ENCODE measurements around the gene BABAM1.

DNA sequence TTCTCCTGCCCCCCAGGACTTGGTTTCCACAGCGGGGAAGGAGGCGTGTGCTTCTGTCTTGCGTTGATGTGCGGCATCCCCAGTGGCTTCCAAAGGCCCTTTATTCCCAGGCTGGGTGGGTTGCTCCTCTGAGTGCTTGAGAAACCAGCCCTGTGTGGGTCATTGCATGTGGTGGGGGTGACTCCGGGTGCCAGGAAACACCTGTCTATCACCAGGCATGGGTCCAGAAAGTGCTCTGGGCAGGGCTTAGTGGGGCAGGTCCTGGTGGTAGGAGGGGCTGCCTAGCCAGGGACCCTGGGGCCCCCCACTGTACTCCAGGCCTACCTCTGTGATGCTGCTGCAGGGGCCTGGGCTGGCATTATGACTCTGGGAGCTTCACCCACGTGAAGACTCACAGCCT, 51.7 kb downstream of the BABAM1 start:
- TF ChIP-seq, protein P1, sequence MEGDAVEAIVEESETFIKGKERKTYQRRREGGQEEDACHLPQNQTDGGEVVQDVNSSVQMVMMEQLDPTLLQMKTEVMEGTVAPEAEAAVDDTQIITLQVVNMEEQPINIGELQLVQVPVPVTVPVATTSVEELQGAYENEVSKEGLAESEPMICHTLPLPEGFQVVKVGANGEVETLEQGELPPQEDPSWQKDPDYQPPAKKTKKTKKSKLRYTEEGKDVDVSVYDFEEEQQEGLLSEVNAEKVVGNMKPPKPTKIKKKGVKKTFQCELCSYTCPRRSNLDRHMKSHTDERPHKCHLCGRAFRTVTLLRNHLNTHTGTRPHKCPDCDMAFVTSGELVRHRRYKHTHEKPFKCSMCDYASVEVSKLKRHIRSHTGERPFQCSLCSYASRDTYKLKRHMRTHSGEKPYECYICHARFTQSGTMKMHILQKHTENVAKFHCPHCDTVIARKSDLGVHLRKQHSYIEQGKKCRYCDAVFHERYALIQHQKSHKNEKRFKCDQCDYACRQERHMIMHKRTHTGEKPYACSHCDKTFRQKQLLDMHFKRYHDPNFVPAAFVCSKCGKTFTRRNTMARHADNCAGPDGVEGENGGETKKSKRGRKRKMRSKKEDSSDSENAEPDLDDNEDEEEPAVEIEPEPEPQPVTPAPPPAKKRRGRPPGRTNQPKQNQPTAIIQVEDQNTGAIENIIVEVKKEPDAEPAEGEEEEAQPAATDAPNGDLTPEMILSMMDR (IDR thresholded peaks at IDR 0.05), result no peak
- no peak for TF ChIP-seq POLR2A (IDR thresholded peaks at IDR 0.05)

Measured in prostate gland (tissue), 2 donors.